K562 (cell line): ENCODE data around the gene FASN. TPM values are rescaled to one million over a fixed set of nuclear protein-coding genes. Genes with fewer than 3 reads are reported as not detected.

Source experiments
- BRD4 ChIP-seq: fragments of 200-600 bp; sonication (generic); IDR thresholded peaks from 2 replicates; pipeline ENCODE4 v1.6.1; 2017; ENCODE audit warnings: inconsistent platforms
- HIVEP1 ChIP-seq: fragments of 250-450 bp; sonication (Bioruptor Pico); IDR thresholded peaks from 2 replicates; pipeline ENCODE4 v1.4.0; 2020; ENCODE audit warnings: mild to moderate bottlenecking
- HNRNPL ChIP-seq: fragments of 200-400 bp; formaldehyde crosslinking; IDR thresholded peaks from 2 replicates; pipeline ENCODE4 v1.6.1; 2017; ENCODE audit warnings: low read depth, mild to moderate bottlenecking, low read length
- ILK ChIP-seq: fragments of 450-650 bp; IDR thresholded peaks from 2 replicates; pipeline ENCODE4 v1.6.1; 2016; ENCODE audit warnings: missing genetic modification characterization, low read depth, mild to moderate bottlenecking, missing compliant biosample characterization, moderate library complexity, borderline replicate concordance
- KAT2B ChIP-seq: IDR thresholded peaks from one replicate; pipeline ENCODE4 v1.6.1; 2012; ENCODE audit warnings: low read depth, mild to moderate bottlenecking, control low read depth, inconsistent platforms, low read length, moderate library complexity
- MAZ ChIP-seq, 2 experiments: fragments of 450-650 bp in 1 of 2; sonication (generic) in 1 of 2; formaldehyde crosslinking; IDR thresholded peaks in 1 of 2; conservative IDR thresholded peaks in 1 of 2; 2 replicates each; pipeline versions ENCODE4 v1.4.0 to v1.5.0; 2020; ENCODE audit warnings: mild to moderate bottlenecking in 1 of 2, missing genetic modification reagents in 1 of 2
- NCOA2 ChIP-seq, 2 experiments: fragments of 450-650 bp; IDR thresholded peaks; 2 replicates each; pipeline ENCODE4 v1.6.1; 2018; ENCODE audit warnings: mild to moderate bottlenecking in 2 of 2, moderate library complexity in 1 of 2; ENCODE audit not compliant: partially characterized antibody in 2 of 2
- NONO ChIP-seq, 2 experiments: fragments of 200-400 bp in 1 of 2; fragments of 450-650 bp in 1 of 2; formaldehyde crosslinking in 1 of 2; IDR thresholded peaks; 2 replicates each; pipeline ENCODE4 v1.6.1; 2017; ENCODE audit warnings: low read depth in 2 of 2, mild to moderate bottlenecking in 2 of 2, moderate library complexity in 2 of 2, low read length in 1 of 2
- PHB2 ChIP-seq: fragments of 450-650 bp; IDR thresholded peaks from 2 replicates; pipeline ENCODE4 v1.6.1; 2017; ENCODE audit warnings: low read depth
- PML ChIP-seq: IDR thresholded peaks from 2 replicates; pipeline ENCODE4 v1.6.1; 2012; ENCODE audit warnings: low read length, inconsistent platforms
- POLR2A ChIP-seq: fragments of 450-650 bp; conservative IDR thresholded peaks from 2 replicates; pipeline ENCODE4 v1.6.1; 2016
- POLR2AphosphoS5 ChIP-seq: IDR thresholded peaks from 2 replicates; pipeline ENCODE4 v1.6.1; 2011; ENCODE audit warnings: mild to moderate bottlenecking, low read depth, low read length, moderate library complexity; ENCODE audit not compliant: control insufficient read depth, insufficient read depth
- POLR2G ChIP-seq: fragments of 200-400 bp; formaldehyde crosslinking; IDR thresholded peaks from 2 replicates; pipeline ENCODE4 v1.6.1; 2017; ENCODE audit warnings: low read depth, mild to moderate bottlenecking, antibody characterized with exemption, low read length, moderate library complexity
- PRPF4 ChIP-seq: fragments of 200-400 bp; formaldehyde crosslinking; IDR thresholded peaks from one replicate; pipeline ENCODE4 v1.6.1; 2017; ENCODE audit warnings: low read length, low read depth, mild to moderate bottlenecking; ENCODE audit not compliant: insufficient read depth, poor library complexity, severe bottlenecking
- RBM22 ChIP-seq: fragments of 200-400 bp; formaldehyde crosslinking; IDR thresholded peaks from 2 replicates; pipeline ENCODE4 v1.6.1; 2018; ENCODE audit warnings: low read length, low read depth; ENCODE audit not compliant: poor library complexity, severe bottlenecking
- SAFB ChIP-seq: fragments of 200-400 bp; formaldehyde crosslinking; IDR thresholded peaks from 2 replicates; pipeline ENCODE4 v1.6.1; 2017; ENCODE audit warnings: low read depth, low read length, borderline replicate concordance
- USF1 ChIP-seq: sonication (generic); formaldehyde crosslinking; IDR thresholded peaks from 2 replicates; pipeline ENCODE4 v1.9.0; 2022; ENCODE audit warnings: mild to moderate bottlenecking, missing genetic modification reagents
- ZBED1 ChIP-seq: IDR thresholded peaks from 2 replicates; pipeline ENCODE4 v1.6.1; 2014
- ZBTB9 ChIP-seq: fragments of 450-650 bp; formaldehyde crosslinking; IDR thresholded peaks from 2 replicates; pipeline ENCODE4 v1.4.0; 2020; ENCODE audit warnings: mild to moderate bottlenecking, moderate library complexity
- ZC3H11A ChIP-seq: IDR thresholded peaks from 2 replicates; pipeline ENCODE4 v1.6.1; 2012; ENCODE audit warnings: low read depth, low read length, improper control_type of control experiment
- ZEB2 ChIP-seq: fragments of 450-650 bp; IDR thresholded peaks from 2 replicates; pipeline ENCODE4 v1.6.1; 2016
- ZNF316 ChIP-seq: fragments of 450-650 bp; IDR thresholded peaks from 2 replicates; pipeline ENCODE4 v1.6.1; 2016
- polyA plus RNA-seq, 8 experiments: library from polyadenylated mRNA; depleted of rRNA in 4 of 8; stranded (reverse) in 5 of 8; unstranded in 3 of 8; fragments of >200 nt; fragmentation: Nextera tagmentation in 2 of 8; fragmentation: Illumina TruSeq in 1 of 8; extraction: Ambion mirVana in 2 of 8; extraction: Trizol in 1 of 8; gene quantifications; 2 replicates each; pipeline versions ENCODE4 v1.2.1 to v1.2.3, GENCODE V29; 2011 to 2014; ENCODE audit warnings: inconsistent platforms in 1 of 8, missing spikeins in 1 of 8
- total RNA-seq, 7 experiments: library from RNA; depleted of rRNA in 6 of 7; stranded (reverse); fragments of >200 nt in 6 of 7; fragmentation: Illumina TruSeq in 2 of 7; extraction: Trizol in 2 of 7; gene quantifications; 2 replicates each; pipeline versions ENCODE4 v1.2.1 to v1.2.3, GENCODE V29; 2011 to 2021; ENCODE audit warnings: low replicate concordance in 1 of 7
- TF ChIP-seq, protein P1 (sequence below), 3 experiments: fragments of 200-800 bp in 1 of 3; sonication (Bioruptor generic) in 1 of 3; sonication (generic) in 1 of 3; formaldehyde crosslinking in 1 of 3; IDR thresholded peaks; 2 replicates each; pipeline versions ENCODE4 v1.6.1 to v1.8.0; 2016 to 2022; ENCODE audit warnings: mild to moderate bottlenecking in 2 of 3, missing compliant biosample characterization in 2 of 3, missing genetic modification characterization in 2 of 3, missing genetic modification reagents in 1 of 3
- TF ChIP-seq, protein P2 (sequence below): conservative IDR thresholded peaks from 2 replicates; pipeline ENCODE4 v1.6.1; 2011; ENCODE audit warnings: low read depth, mild to moderate bottlenecking, low read length; ENCODE audit not compliant: control insufficient read depth

The FASN gene
- total and polyA plus RNA-seq, 9 of the 15 experiments (the other 6 are each of a cell fraction or from before 2014, with no cell fraction given) = 0.15 to 663 (median 49.9) TPM

GRCh38 chr17:82092995-82093751 lies 4.9 kb downstream of the FASN start (continued):
- TF ChIP-seq PHB2 (no peak), POLR2AphosphoS5 (peak; percentile 25; the same call in 1 of the 2 replicates), KAT2B (no peak), BRD4 (no peak), NONO (IDR thresholded peaks at IDR 0.05; ENCODE audit: low read depth in 2 of 2, low read length in 1 of 2) (no peak), ZC3H11A (no peak), SAFB (0 out of 2 replicates have a peak, but pooled peaks have one; percentile 20), RBM22 (peak; percentile 18), MAZ (CRISPR knock-in tag; conservative IDR thresholded peaks at IDR 0.05 in 1 of 2, IDR thresholded peaks at IDR 0.05 in 1 of 2) (no peak), PML (peak; percentile 28; the same call in 1 of the 2 replicates), HNRNPL (peak; percentile 67; the same call in 1 of the 2 replicates), ZBTB9 (CRISPR knock-in tag) (no peak), POLR2G (peak; percentile 53; the same call in 1 of the 2 replicates), NCOA2 (IDR thresholded peaks at IDR 0.05; ENCODE audit: partially characterized antibody in 2 of 2) (no peak), ZEB2 (no peak), ZBED1 (peak; percentile 37; the same call in 1 of the 2 replicates), ZNF316 (no peak), ILK (no peak), USF1 (CRISPR knock-in tag) (peak; percentile 22; the same call in 1 of the 2 replicates), PRPF4 (peak; percentile 43), POLR2A (peak; percentile 68), HIVEP1 (no peak)
- TF ChIP-seq, protein P1, sequence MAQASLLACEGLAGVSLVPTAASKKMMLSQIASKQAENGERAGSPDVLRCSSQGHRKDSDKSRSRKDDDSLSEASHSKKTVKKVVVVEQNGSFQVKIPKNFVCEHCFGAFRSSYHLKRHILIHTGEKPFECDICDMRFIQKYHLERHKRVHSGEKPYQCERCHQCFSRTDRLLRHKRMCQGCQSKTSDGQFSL (CRISPR knock-in tag; IDR thresholded peaks at IDR 0.05) = no peak
- TF ChIP-seq, protein P1 (tag; IDR thresholded peaks at IDR 0.05) = no peak
- TF ChIP-seq, protein P2, sequence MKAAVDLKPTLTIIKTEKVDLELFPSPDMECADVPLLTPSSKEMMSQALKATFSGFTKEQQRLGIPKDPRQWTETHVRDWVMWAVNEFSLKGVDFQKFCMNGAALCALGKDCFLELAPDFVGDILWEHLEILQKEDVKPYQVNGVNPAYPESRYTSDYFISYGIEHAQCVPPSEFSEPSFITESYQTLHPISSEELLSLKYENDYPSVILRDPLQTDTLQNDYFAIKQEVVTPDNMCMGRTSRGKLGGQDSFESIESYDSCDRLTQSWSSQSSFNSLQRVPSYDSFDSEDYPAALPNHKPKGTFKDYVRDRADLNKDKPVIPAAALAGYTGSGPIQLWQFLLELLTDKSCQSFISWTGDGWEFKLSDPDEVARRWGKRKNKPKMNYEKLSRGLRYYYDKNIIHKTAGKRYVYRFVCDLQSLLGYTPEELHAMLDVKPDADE = 0 out of 2 replicates have a peak, but pooled peaks have one; percentile 42
